Measurements from ENCODE around the gene PRDM16.

DNA sequence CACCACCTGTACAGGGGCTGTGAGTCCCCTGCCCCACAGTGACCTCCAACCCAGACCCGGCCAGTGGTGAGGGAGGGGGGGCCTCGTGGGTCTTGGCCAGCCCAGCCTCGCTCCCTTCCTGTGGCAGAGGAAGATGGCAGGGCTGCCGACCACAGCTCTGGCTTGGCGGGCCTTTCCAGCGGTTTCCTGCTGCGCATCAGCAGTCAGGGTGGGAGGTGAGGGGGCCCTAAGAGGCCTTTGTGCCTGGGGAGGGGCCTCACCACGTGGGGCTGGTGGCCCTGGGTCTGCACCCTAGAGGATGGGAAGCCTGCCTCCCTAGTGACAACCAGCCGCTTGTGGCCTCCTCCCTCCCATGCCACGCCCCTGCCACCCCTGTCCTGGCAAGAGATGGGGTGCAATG, 312.9 kb downstream of the PRDM16 start:
- no peak for TF ChIP-seq EZH2 (IDR thresholded peaks at IDR 0.05; ENCODE audit: borderline replicate concordance, low read length)
- TF ChIP-seq, protein P1, sequence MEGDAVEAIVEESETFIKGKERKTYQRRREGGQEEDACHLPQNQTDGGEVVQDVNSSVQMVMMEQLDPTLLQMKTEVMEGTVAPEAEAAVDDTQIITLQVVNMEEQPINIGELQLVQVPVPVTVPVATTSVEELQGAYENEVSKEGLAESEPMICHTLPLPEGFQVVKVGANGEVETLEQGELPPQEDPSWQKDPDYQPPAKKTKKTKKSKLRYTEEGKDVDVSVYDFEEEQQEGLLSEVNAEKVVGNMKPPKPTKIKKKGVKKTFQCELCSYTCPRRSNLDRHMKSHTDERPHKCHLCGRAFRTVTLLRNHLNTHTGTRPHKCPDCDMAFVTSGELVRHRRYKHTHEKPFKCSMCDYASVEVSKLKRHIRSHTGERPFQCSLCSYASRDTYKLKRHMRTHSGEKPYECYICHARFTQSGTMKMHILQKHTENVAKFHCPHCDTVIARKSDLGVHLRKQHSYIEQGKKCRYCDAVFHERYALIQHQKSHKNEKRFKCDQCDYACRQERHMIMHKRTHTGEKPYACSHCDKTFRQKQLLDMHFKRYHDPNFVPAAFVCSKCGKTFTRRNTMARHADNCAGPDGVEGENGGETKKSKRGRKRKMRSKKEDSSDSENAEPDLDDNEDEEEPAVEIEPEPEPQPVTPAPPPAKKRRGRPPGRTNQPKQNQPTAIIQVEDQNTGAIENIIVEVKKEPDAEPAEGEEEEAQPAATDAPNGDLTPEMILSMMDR (IDR thresholded peaks at IDR 0.05; ENCODE audit: low read length): no peak

Measured in OCI-LY1 (cell line).